ENCODE measurements around the gene LURAP1L. TPM values are rescaled to one million over a fixed set of nuclear protein-coding genes. Genes with fewer than 3 reads are reported as not detected.
A peak's percentile ranks its signal among the peaks of the same experiment; 100 is the strongest.

The LURAP1L gene
- polyA plus RNA-seq, 2 of the 4 experiments (the other 2 are of a cell fraction): 24.4 to 61.4 TPM

DNA sequence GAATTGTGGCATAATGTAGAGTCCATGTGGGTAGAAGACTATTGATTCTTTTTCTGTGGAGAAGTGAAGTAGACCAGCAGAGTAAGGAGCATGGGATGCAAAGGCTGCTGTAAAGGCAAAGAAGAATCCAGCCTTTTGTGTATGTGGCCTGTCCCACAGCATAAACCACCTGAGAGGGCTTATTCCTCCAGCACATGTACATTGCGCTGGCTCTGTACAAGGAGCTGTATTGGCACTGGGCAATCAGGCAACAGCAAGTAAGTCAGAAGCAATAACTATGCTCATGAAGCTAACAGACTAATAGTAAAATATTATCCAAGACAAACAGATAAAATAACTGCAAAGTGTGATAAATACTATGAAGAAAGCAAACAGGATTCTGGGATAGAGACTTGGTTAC, 86.2 kb downstream of the LURAP1L start:
- FAIRE-seq (no peak), ATAC-seq (no peak), DNase-seq (ENCODE audit: low read depth in 1 of 2, low spot score in 1 of 2) (no peak)
- Histone ChIP-seq H3K4me1 (peaks cover 41% of the 10 kb centered on the region), H3K4me3 (no peak overlapping the region), H3K4me2 (peak overlapping the region; percentile 67; the same call in 2 of the 3 replicates), H3K27ac (peak overlapping the region; percentile 73 to 79), H3K9me3 (no peaks in the 10 kb centered on the region)
- POLR2A ChIA-PET: no interaction called here
- WGBS (ENCODE audit: missing lambda C conversion rate): 86% methylated on average over 1 of the region's 1 CpG
- TF ChIP-seq, protein P1, sequence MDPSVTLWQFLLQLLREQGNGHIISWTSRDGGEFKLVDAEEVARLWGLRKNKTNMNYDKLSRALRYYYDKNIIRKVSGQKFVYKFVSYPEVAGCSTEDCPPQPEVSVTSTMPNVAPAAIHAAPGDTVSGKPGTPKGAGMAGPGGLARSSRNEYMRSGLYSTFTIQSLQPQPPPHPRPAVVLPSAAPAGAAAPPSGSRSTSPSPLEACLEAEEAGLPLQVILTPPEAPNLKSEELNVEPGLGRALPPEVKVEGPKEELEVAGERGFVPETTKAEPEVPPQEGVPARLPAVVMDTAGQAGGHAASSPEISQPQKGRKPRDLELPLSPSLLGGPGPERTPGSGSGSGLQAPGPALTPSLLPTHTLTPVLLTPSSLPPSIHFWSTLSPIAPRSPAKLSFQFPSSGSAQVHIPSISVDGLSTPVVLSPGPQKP (IDR thresholded peaks at IDR 0.05; ENCODE audit: low read depth, low read length): no peak
- TF ChIP-seq MYC (IDR thresholded peaks at IDR 0.05; ENCODE audit: borderline replicate concordance, low read length): no peak
- no peak for TF ChIP-seq KDM1A (IDR thresholded peaks at IDR 0.05; ENCODE audit: low read depth)
- TF ChIP-seq HOXA7 (CRISPR knock-in tag; IDR thresholded peaks at IDR 0.05): no peak
- no peak for TF ChIP-seq RARB (CRISPR knock-in tag; IDR thresholded peaks at IDR 0.05)
- TF ChIP-seq CBX2 (IDR thresholded peaks at IDR 0.05; ENCODE audit: borderline replicate concordance, low read depth): no peak
- no peak for TF ChIP-seq ZSCAN20 (CRISPR knock-in tag; IDR thresholded peaks at IDR 0.05)
- TF ChIP-seq ZNF302 (CRISPR knock-in tag; IDR thresholded peaks at IDR 0.05): no peak
- TF ChIP-seq ESRRA (IDR thresholded peaks at IDR 0.05; ENCODE audit: borderline replicate concordance, low read length): no peak
- no peak for TF ChIP-seq MAFK (IDR thresholded peaks at IDR 0.05; ENCODE audit: partially characterized antibody)
- no peak for TF ChIP-seq MAZ (IDR thresholded peaks at IDR 0.05; ENCODE audit: borderline replicate concordance, low read depth, low read length)
- no peak for TF ChIP-seq POLR2AphosphoS2 (conservative IDR thresholded peaks at IDR 0.05; ENCODE audit: low read length)
- TF ChIP-seq JUN (IDR thresholded peaks at IDR 0.05): no peak
- TF ChIP-seq, protein P2, sequence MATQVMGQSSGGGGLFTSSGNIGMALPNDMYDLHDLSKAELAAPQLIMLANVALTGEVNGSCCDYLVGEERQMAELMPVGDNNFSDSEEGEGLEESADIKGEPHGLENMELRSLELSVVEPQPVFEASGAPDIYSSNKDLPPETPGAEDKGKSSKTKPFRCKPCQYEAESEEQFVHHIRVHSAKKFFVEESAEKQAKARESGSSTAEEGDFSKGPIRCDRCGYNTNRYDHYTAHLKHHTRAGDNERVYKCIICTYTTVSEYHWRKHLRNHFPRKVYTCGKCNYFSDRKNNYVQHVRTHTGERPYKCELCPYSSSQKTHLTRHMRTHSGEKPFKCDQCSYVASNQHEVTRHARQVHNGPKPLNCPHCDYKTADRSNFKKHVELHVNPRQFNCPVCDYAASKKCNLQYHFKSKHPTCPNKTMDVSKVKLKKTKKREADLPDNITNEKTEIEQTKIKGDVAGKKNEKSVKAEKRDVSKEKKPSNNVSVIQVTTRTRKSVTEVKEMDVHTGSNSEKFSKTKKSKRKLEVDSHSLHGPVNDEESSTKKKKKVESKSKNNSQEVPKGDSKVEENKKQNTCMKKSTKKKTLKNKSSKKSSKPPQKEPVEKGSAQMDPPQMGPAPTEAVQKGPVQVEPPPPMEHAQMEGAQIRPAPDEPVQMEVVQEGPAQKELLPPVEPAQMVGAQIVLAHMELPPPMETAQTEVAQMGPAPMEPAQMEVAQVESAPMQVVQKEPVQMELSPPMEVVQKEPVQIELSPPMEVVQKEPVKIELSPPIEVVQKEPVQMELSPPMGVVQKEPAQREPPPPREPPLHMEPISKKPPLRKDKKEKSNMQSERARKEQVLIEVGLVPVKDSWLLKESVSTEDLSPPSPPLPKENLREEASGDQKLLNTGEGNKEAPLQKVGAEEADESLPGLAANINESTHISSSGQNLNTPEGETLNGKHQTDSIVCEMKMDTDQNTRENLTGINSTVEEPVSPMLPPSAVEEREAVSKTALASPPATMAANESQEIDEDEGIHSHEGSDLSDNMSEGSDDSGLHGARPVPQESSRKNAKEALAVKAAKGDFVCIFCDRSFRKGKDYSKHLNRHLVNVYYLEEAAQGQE (IDR thresholded peaks at IDR 0.05): no peak
- TF ChIP-seq, protein P3, sequence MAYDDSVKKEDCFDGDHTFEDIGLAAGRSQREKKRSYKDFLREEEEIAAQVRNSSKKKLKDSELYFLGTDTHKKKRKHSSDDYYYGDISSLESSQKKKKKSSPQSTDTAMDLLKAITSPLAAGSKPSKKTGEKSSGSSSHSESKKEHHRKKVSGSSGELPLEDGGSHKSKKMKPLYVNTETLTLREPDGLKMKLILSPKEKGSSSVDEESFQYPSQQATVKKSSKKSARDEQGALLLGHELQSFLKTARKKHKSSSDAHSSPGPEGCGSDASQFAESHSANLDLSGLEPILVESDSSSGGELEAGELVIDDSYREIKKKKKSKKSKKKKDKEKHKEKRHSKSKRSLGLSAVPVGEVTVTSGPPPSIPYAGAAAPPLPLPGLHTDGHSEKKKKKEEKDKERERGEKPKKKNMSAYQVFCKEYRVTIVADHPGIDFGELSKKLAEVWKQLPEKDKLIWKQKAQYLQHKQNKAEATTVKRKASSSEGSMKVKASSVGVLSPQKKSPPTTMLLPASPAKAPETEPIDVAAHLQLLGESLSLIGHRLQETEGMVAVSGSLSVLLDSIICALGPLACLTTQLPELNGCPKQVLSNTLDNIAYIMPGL (CRISPR knock-in tag; IDR thresholded peaks at IDR 0.05; ENCODE audit: borderline replicate concordance): no peak
- no peak for TF ChIP-seq NFE2L2 (conservative IDR thresholded peaks at IDR 0.05; ENCODE audit: low read length)
- TF ChIP-seq CBX8 (IDR thresholded peaks at IDR 0.05): no peak
- CTCF ChIA-PET: interaction anchor here (0.5 to 0.9 kb wide), 2 partner anchors 34 to 85 kb away, joined by 4 to 5 read pairs; no protein-coding TSS in a partner anchor

DNA sequence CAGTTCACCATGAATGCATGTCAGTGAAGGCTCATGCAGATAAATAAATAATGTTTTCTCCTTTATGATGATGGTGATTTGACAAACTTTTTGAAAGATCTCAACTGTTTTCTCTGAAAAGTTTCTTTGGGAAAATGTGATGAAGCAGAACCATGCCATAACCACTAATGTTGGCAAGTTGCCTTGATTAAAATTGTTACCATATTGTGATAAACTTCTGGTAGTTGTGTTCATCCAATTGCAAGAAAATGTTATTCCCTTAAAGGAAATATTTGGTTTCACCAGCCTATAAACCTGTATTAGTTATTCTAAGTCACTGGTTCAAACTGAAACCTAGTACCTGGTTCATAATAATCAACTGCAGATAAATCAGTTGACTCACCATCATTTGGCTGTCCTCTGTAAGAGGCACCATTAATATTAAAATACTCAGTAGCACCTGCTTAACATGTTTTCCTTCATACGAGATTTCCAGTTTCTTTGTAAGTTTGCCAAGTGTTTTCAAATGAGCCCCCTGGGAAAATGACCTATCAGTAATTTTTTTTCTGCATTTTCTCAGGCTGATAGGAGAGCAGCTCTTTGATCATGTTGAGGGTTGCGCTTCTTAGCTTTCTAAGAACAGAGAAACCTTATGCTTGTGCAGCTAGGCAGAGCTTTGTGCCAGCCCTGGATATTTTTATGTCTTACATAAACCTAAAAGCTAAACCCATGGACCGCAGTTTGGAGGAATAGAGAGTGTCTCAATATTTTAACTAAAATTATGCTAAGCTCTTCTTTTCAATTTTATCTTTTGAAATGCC, 88.0 kb downstream of the LURAP1L start:
- H3K4me3 ChIP-seq: no peak overlapping the region
- no peak overlapping the region for H3K4me2 ChIP-seq
- CTCF ChIA-PET: no interaction called here
- peaks cover 41% of the 10 kb centered on the region for H3K4me1 ChIP-seq
- peak overlapping the region; percentile 15 to 31; a peak in 4 of 6 replicates for H3K27ac ChIP-seq
- no peaks in the 10 kb centered on the region for H3K9me3 ChIP-seq
- ATAC-seq (no peak), FAIRE-seq (no peak), DNase-seq (ENCODE audit: low read depth in 1 of 2, low spot score in 1 of 2) (no peak)
- POLR2A ChIA-PET: interaction anchor here (1.5 kb wide), 1 partner anchor 86 kb away, joined by 3 read pairs; no protein-coding TSS in a partner anchor
- WGBS (ENCODE audit: missing lambda C conversion rate): 75% methylated on average over 3 of the region's 3 CpGs
- no peak for TF ChIP-seq JUNB (IDR thresholded peaks at IDR 0.05)
- TF ChIP-seq, protein P4, sequence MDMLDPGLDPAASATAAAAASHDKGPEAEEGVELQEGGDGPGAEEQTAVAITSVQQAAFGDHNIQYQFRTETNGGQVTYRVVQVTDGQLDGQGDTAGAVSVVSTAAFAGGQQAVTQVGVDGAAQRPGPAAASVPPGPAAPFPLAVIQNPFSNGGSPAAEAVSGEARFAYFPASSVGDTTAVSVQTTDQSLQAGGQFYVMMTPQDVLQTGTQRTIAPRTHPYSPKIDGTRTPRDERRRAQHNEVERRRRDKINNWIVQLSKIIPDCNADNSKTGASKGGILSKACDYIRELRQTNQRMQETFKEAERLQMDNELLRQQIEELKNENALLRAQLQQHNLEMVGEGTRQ (IDR thresholded peaks at IDR 0.05): no peak
- no peak for TF ChIP-seq CBX8 (IDR thresholded peaks at IDR 0.05)
- TF ChIP-seq, protein P5, sequence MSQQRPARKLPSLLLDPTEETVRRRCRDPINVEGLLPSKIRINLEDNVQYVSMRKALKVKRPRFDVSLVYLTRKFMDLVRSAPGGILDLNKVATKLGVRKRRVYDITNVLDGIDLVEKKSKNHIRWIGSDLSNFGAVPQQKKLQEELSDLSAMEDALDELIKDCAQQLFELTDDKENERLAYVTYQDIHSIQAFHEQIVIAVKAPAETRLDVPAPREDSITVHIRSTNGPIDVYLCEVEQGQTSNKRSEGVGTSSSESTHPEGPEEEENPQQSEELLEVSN (IDR thresholded peaks at IDR 0.05; ENCODE audit: borderline replicate concordance, low read depth): no peak
- TF ChIP-seq ZSCAN20 (CRISPR knock-in tag; IDR thresholded peaks at IDR 0.05): no peak
- no peak for TF ChIP-seq EP300 (IDR thresholded peaks at IDR 0.05)
- no peak for TF ChIP-seq ESRRA (IDR thresholded peaks at IDR 0.05; ENCODE audit: borderline replicate concordance, low read length)
- TF ChIP-seq SREBF2 (IDR thresholded peaks at IDR 0.05): no peak
- TF ChIP-seq HOXB5 (CRISPR knock-in tag; IDR thresholded peaks at IDR 0.05): no peak
- TF ChIP-seq, protein P6, sequence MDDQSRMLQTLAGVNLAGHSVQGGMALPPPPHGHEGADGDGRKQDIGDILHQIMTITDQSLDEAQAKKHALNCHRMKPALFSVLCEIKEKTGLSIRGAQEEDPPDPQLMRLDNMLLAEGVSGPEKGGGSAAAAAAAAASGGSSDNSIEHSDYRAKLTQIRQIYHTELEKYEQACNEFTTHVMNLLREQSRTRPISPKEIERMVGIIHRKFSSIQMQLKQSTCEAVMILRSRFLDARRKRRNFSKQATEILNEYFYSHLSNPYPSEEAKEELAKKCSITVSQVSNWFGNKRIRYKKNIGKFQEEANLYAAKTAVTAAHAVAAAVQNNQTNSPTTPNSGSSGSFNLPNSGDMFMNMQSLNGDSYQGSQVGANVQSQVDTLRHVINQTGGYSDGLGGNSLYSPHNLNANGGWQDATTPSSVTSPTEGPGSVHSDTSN (IDR thresholded peaks at IDR 0.05): no peak
- no peak for TF ChIP-seq HEYL (CRISPR knock-in tag; IDR thresholded peaks at IDR 0.05)
- no peak for TF ChIP-seq NR3C1 (IDR thresholded peaks at IDR 0.05)
